AG04450 (cell line): Measurements from ENCODE around the gene EVC. TPM values are rescaled to one million over a fixed set of nuclear protein-coding genes. Genes with fewer than 3 reads are reported as not detected.

Experiments
- CTCF ChIA-PET: fragments of 300-600, 350-600 bp; formaldehyde crosslinking; extraction: SDS; loops from one replicate; lab custom pipeline; 2022; ENCODE audit warnings: antibody characterized with exemption, inconsistent platforms; lab: Charles Lee
- POLR2A ChIA-PET: fragments of 350-600 bp; formaldehyde crosslinking; extraction: SDS; loops from one replicate; lab custom pipeline; 2021; ENCODE audit warnings: antibody characterized with exemption, inconsistent platforms; lab: Yijun Ruan, JAX
- DNase-seq: peaks from one replicate; pipeline ENCODE4 v3.0.0-alpha.2; 2011; ENCODE audit warnings: low read depth, low spot score
- H3K27ac ChIP-seq: one replicate; pipeline ENCODE4 v1.5.1; 2012; ENCODE audit warnings: low read depth, low read length, control low read depth
- H3K27me3 ChIP-seq: one replicate; pipeline ENCODE4 v1.6.0; 2012; ENCODE audit warnings: low read length; ENCODE audit not compliant: control insufficient read depth, insufficient read depth
- H3K4me3 ChIP-seq: 2 replicates; pipeline ENCODE4 v1.5.1; 2011; ENCODE audit warnings: mild to moderate bottlenecking, low read depth, low read length, control low read depth
- H3K9me3 ChIP-seq: 2 replicates; pipeline ENCODE4 v1.5.1; 2012; ENCODE audit warnings: low read length; ENCODE audit not compliant: control insufficient read depth, insufficient read depth
- polyA plus RNA-seq: library from polyadenylated mRNA; depleted of rRNA; stranded (reverse); fragments of >200 nt; gene quantifications from 2 replicates; pipeline ENCODE4 v1.2.3, GENCODE V29; 2011
- TF ChIP-seq, protein P1 (sequence below): IDR thresholded peaks from 2 replicates; pipeline ENCODE4 v1.5.1; 2011; ENCODE audit warnings: low read depth, low read length, control low read depth, inconsistent platforms

EVC gene
- polyA plus RNA-seq, 1 experiment, result 11.5 TPM

DNA sequence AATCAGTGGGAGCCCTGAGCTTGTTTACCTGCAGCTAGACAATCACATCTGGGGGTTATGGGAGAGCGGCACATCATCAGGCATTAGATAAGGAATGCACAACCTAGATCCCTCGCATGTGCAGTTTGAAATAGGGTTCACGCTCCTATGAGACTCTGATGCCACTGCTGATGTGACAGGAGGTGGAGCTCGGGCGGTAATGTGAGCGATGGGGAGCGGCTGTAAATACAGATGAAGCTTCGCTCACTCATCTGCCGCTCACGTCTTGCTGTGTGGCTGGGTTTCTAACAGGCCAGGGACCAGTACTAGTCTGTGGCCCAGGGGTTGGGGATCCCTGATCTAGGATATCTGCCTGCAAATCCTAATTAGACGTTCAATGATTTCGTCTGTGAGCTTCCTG is 91.6 kb downstream of the EVC start:
- no peak for DNase-seq
- ChIA-PET CTCF (interaction anchor here (1.0 to 2.3 kb wide), 2 partner anchors 11 to 12 kb away, joined by 3 to 12 read pairs; no protein-coding TSS in a partner anchor), POLR2A (no interaction called here)
- TF ChIP-seq, protein P1, sequence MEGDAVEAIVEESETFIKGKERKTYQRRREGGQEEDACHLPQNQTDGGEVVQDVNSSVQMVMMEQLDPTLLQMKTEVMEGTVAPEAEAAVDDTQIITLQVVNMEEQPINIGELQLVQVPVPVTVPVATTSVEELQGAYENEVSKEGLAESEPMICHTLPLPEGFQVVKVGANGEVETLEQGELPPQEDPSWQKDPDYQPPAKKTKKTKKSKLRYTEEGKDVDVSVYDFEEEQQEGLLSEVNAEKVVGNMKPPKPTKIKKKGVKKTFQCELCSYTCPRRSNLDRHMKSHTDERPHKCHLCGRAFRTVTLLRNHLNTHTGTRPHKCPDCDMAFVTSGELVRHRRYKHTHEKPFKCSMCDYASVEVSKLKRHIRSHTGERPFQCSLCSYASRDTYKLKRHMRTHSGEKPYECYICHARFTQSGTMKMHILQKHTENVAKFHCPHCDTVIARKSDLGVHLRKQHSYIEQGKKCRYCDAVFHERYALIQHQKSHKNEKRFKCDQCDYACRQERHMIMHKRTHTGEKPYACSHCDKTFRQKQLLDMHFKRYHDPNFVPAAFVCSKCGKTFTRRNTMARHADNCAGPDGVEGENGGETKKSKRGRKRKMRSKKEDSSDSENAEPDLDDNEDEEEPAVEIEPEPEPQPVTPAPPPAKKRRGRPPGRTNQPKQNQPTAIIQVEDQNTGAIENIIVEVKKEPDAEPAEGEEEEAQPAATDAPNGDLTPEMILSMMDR, result no peak
- Histone ChIP-seq H3K27ac (no peak overlapping the region), H3K27me3 (no peaks in the 10 kb centered on the region), H3K4me3 (no peak overlapping the region), H3K9me3 (no peaks in the 10 kb centered on the region)

DNA sequence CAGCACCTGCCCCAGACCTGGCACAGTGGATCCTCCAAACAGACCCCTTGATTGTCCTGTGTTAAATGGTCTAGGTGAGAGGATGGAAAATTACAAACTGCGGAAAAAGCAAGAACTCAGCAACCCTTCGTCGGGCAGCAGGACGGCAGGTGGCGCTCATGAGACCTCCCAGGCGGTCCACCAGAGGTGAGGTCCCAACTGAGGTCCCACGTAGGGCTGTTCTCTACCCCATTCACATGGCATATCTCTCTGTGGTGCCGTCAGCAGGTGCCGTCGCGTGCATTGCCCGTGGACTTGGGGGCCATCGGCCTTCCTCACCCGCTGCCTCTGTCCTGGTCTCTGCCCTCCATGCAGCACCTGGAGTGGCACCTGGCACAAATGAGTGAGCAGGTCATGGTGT is 93.7 kb downstream of the EVC start:
- no peak for DNase-seq
- Histone ChIP-seq H3K9me3 (no peaks in the 10 kb centered on the region), H3K4me3 (no peak overlapping the region), H3K27me3 (no peaks in the 10 kb centered on the region), H3K27ac (no peak overlapping the region)
- ChIA-PET POLR2A (no interaction called here), CTCF (interaction anchor here (0.5 to 2.3 kb wide), 2 partner anchors 14 to 18 kb away, joined by 3 to 9 read pairs; no protein-coding TSS in a partner anchor)
- TF ChIP-seq, protein P1, result peak; percentile 9; the same call in 1 of the 2 replicates

DNA sequence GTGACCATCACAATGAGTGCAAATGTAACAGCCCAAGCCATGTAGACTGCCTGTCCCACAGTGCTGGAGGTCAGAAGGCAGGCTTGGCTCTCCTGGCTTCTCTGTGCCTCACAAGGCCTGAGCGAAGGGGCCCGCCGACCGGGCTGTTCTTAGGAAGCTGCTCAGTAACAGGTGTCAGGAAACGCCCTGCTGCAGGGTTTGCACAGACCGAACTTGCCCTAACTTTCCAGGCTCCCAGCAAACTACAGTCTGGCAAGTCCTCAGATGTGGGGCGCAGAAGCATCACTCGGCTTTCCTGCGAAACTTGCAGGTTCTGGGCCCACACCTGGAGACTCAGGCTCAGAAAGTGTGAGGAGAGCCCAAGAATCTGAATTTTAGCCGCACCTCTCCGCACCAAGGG is 94.3 kb downstream of the EVC start:
- H3K27ac ChIP-seq, result no peak overlapping the region
- no peak overlapping the region for H3K4me3 ChIP-seq
- no peaks in the 10 kb centered on the region for H3K9me3 ChIP-seq
- ChIA-PET POLR2A (interaction anchor here (0.6 kb wide), 1 partner anchor 31 kb away, joined by 3 read pairs; no protein-coding TSS in a partner anchor), CTCF (interaction anchor here (1.0 to 2.3 kb wide), 2 partner anchors 11 to 14 kb away, joined by 5 to 9 read pairs; no protein-coding TSS in a partner anchor)
- no peaks in the 10 kb centered on the region for H3K27me3 ChIP-seq
- TF ChIP-seq, protein P1, result no peak
- no peak for DNase-seq

DNA sequence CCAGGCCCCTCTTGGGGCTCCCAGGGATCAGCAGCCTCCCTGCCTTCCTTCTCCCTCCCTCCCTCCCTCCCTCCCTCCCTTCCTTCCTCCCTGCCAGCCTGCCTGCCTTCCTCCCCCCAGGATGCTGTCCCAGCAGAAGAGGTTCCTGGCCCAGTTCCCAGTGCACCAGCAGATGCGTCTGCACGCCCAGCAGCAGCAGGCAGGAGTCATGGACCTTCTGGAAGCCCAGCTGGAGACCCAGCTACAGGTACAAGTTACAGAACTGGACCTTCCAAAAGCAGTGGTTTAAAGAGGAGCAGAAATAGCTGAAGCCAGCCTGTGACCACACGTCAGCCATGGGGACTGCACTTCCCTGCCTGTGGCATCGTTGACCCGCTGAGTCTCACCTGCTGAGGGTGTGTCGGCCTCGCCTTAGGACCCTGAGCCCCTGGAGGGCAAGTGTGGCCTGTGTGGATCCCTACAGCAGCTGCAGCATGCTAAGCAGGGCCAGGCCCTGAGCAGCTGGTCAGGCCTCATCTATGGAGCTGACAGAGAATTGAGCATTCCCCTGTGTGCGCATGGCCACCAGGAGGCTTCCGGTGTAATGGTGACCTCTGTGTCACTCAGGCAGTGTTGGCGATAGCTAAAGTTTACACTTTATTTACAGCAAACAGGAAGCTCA is 97.2 kb downstream of the EVC start:
- Histone ChIP-seq H3K27me3 (no peaks in the 10 kb centered on the region), H3K4me3 (no peak overlapping the region), H3K9me3 (no peaks in the 10 kb centered on the region), H3K27ac (no peak overlapping the region)
- TF ChIP-seq, protein P1, result no peak
- ChIA-PET POLR2A (interaction anchor here (0.6 kb wide), 1 partner anchor 82 kb away, joined by 3 read pairs; no protein-coding TSS in a partner anchor), CTCF (interaction anchor here (1.0 kb wide), 1 partner anchor 13 kb away, joined by 3 read pairs; no protein-coding TSS in a partner anchor)
- DNase-seq, result no peak

DNA sequence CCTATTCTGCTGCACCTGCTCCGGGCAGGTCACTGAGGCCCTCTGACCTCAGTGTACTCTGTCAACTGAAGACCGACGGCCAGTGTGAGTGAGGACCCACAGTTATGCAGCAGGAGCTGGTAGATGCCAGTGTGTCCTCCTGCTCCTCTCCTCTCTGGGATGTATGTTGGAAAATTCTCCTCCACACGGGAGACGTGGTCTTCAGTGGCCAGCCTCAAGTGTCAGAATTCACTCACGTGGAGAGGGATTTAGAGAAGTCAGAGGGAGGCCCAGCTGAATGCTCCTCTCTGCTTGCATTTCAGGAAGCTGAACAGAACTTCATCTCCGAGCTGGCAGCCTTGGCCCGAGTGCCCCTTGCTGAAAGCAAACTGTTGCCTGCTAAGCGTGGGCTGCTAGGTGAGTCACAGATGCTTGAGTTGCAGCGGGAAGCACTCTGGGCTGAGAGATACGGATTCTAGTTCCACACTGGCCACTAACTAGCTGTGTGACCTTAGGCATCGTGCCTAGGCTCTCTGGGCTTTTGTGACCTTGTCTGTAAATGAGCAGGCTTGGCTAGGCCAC is 98.3 kb downstream of the EVC start:
- Histone ChIP-seq H3K27me3 (no peaks in the 10 kb centered on the region), H3K4me3 (no peak overlapping the region), H3K27ac (no peak overlapping the region), H3K9me3 (no peaks in the 10 kb centered on the region)
- DNase-seq, result no peak
- ChIA-PET POLR2A (no interaction called here), CTCF (interaction anchor here (0.5 to 1.0 kb wide), 2 partner anchors 12 to 1326 kb away, joined by 3 read pairs; no protein-coding TSS in a partner anchor)
- TF ChIP-seq, protein P1, result no peak
